Loucy (cell line): ENCODE results near the gene RAET1E.

ENCODE experiments used
- H2AFZ ChIP-seq: fragments of 200-600 bp; sonication (generic); 2 replicates; pipeline ENCODE4 v1.6.0; 2016; ENCODE audit warnings: antibody characterized with exemption, mild to moderate bottlenecking, low read length, moderate library complexity
- H3F3A ChIP-seq: fragments of 200-600 bp; 2 replicates; pipeline ENCODE4 v1.6.0; 2016; ENCODE audit warnings: antibody characterized with exemption, low read depth, mild to moderate bottlenecking
- H3K27me3 ChIP-seq: fragments of 200-600 bp; sonication (generic); 2 replicates; pipeline ENCODE4 v1.6.1; 2014; ENCODE audit warnings: low read length, mild to moderate bottlenecking; ENCODE audit not compliant: insufficient read depth, poor library complexity, severe bottlenecking
- H3K36me3 ChIP-seq: fragments of 200-600 bp; sonication (generic); 2 replicates; pipeline ENCODE4 v1.6.1; 2016; ENCODE audit warnings: low read length; ENCODE audit not compliant: insufficient read depth
- H3K4me1 ChIP-seq: fragments of 200-600 bp; sonication (generic); 2 replicates; pipeline ENCODE4 v1.5.1; 2014; ENCODE audit warnings: low read length, mild to moderate bottlenecking; ENCODE audit not compliant: insufficient read depth, poor library complexity, severe bottlenecking
- H3K4me2 ChIP-seq: fragments of 200-600 bp; sonication (generic); 2 replicates; pipeline ENCODE4 v1.6.0; 2014; ENCODE audit warnings: antibody characterized with exemption, low read length, low read depth, mild to moderate bottlenecking; ENCODE audit not compliant: poor library complexity, severe bottlenecking
- H3K4me3 ChIP-seq: fragments of 200-600 bp; sonication (generic); 2 replicates; pipeline ENCODE4 v1.5.1; 2014; ENCODE audit warnings: low read length, mild to moderate bottlenecking, mixed read lengths; ENCODE audit not compliant: poor library complexity, severe bottlenecking
- H3K79me2 ChIP-seq: fragments of 200-600 bp; sonication (generic); 2 replicates; pipeline ENCODE4 v1.6.1; 2014; ENCODE audit warnings: low read length; ENCODE audit not compliant: insufficient read depth
- H3K9ac ChIP-seq: fragments of 200-600 bp; sonication (generic); 2 replicates; pipeline ENCODE4 v1.6.0; 2014; ENCODE audit warnings: mild to moderate bottlenecking, low read depth, low read length, moderate library complexity; ENCODE audit not compliant: poor library complexity, severe bottlenecking
- H3K9me2 ChIP-seq: fragments of 200-600 bp; sonication (generic); replicated peaks from 2 replicates; pipeline ENCODE4 v1.6.1; 2016; ENCODE audit warnings: low read depth, low read length, mixed read lengths
- H3K9me3 ChIP-seq: fragments of 200-600 bp; sonication (generic); 2 replicates; pipeline ENCODE4 v1.6.1; 2014; ENCODE audit warnings: mild to moderate bottlenecking, antibody characterized with exemption, low read length, low read depth; ENCODE audit not compliant: insufficient read depth
- H4K20me1 ChIP-seq: fragments of 200-600 bp; sonication (generic); 2 replicates; pipeline ENCODE4 v1.6.0; 2014; ENCODE audit warnings: antibody characterized with exemption, low read length, mild to moderate bottlenecking; ENCODE audit not compliant: insufficient read depth, poor library complexity, severe bottlenecking
- CTCF ChIP-seq: fragments of 200-600 bp; sonication (generic); conservative IDR thresholded peaks from 2 replicates; pipeline ENCODE4 v1.5.1; 2014; ENCODE audit warnings: mild to moderate bottlenecking, antibody characterized with exemption, low read length
- EZH2phosphoT487 ChIP-seq: fragments of 200-600 bp; IDR thresholded peaks from 2 replicates; pipeline ENCODE4 v1.6.1; 2018; ENCODE audit warnings: antibody characterized with exemption, mild to moderate bottlenecking, moderate library complexity, borderline replicate concordance

The RAET1E gene

GRCh38 chr6:149856256-149856994, 41.5 kb downstream of the RAET1E start:
- H3K9me3 ChIP-seq = no peaks in the 10 kb centered on the region
- no peaks in the 10 kb centered on the region for H3F3A ChIP-seq
- TF ChIP-seq CTCF (no peak), EZH2phosphoT487 (no peak)
- H3K79me2 ChIP-seq = peaks cover 13% of the 10 kb centered on the region; the same call in 1 of the 2 replicates
- no peak overlapping the region for H3K4me3 ChIP-seq
- no peaks in the 10 kb centered on the region for H3K9me2 ChIP-seq
- no peak overlapping the region for H3K9ac ChIP-seq
- no peaks in the 10 kb centered on the region for H3K36me3 ChIP-seq
- H3K4me2 ChIP-seq = peak overlapping the region; percentile 1
- H3K4me1 ChIP-seq = peaks cover 40% of the 10 kb centered on the region
- no peak overlapping the region for H2AFZ ChIP-seq
- no peaks in the 10 kb centered on the region for H3K27me3 ChIP-seq
- no peaks in the 10 kb centered on the region for H4K20me1 ChIP-seq

- peak overlapping the region; percentile 1 for H3K4me2 ChIP-seq
- H3K9me2 ChIP-seq = no peaks in the 10 kb centered on the region
- H4K20me1 ChIP-seq = no peaks in the 10 kb centered on the region
- peaks cover 33% of the 10 kb centered on the region for H3K4me1 ChIP-seq
- TF ChIP-seq CTCF (no peak), EZH2phosphoT487 (no peak)
- H3K36me3 ChIP-seq = no peaks in the 10 kb centered on the region
- no peak overlapping the region for H2AFZ ChIP-seq
- peaks cover 7% of the 10 kb centered on the region; the same call in 1 of the 2 replicates for H3K79me2 ChIP-seq
- H3K9ac ChIP-seq = no peak overlapping the region
- H3F3A ChIP-seq = no peaks in the 10 kb centered on the region
- no peaks in the 10 kb centered on the region for H3K27me3 ChIP-seq
- H3K4me3 ChIP-seq = no peak overlapping the region
- H3K9me3 ChIP-seq = no peaks in the 10 kb centered on the region
Observed at GRCh38 chr6:149855741-149856140, 42.2 kb downstream of the RAET1E start.

- TF ChIP-seq EZH2phosphoT487 (no peak), CTCF (no peak)
- Histone ChIP-seq H3K9me3 (no peaks in the 10 kb centered on the region), H4K20me1 (no peaks in the 10 kb centered on the region), H3K4me2 (peak overlapping the region; percentile 0), H3K36me3 (no peaks in the 10 kb centered on the region), H2AFZ (no peak overlapping the region), H3K79me2 (peaks cover 1% of the 10 kb centered on the region; the same call in 1 of the 2 replicates), H3K9ac (no peak overlapping the region), H3K27me3 (no peaks in the 10 kb centered on the region), H3K9me2 (no peaks in the 10 kb centered on the region), H3K4me3 (no peak overlapping the region), H3F3A (no peaks in the 10 kb centered on the region), H3K4me1 (peaks cover 28% of the 10 kb centered on the region)
Observed at GRCh38 chr6:149855040-149855654, 42.8 kb downstream of the RAET1E start.
